Duodenal mucosa (tissue), 2 donors: ENCODE measurements around the gene CDHR2.

Experiments used
- H3K27ac ChIP-seq: one replicate; pipeline ENCODE4 v1.7.0; 2013; ENCODE audit warnings: low read depth, low read length
- H3K27me3 ChIP-seq, 2 donors: one replicate each; pipeline ENCODE4 v1.7.0; 2013; ENCODE audit warnings: low read length in 2 of 2, control low read depth in 1 of 2; ENCODE audit not compliant: insufficient read depth in 2 of 2, control insufficient read depth in 1 of 2
- H3K36me3 ChIP-seq, 2 donors: one replicate each; pipeline ENCODE4 v1.7.0; 2013; ENCODE audit warnings: low read length in 2 of 2, control low read depth in 1 of 2; ENCODE audit not compliant: insufficient read depth in 2 of 2, control insufficient read depth in 1 of 2
- H3K4me1 ChIP-seq, 2 donors: one replicate each; pipeline ENCODE4 v1.7.0; 2013; ENCODE audit warnings: low read length in 2 of 2, control low read depth in 1 of 2; ENCODE audit not compliant: insufficient read depth in 2 of 2, control insufficient read depth in 1 of 2
- H3K4me3 ChIP-seq, 2 donors: one replicate each; pipeline ENCODE4 v1.7.0; 2013; ENCODE audit warnings: low read length in 2 of 2, low read depth in 1 of 2
- H3K9ac ChIP-seq, 2 donors: one replicate each; pipeline ENCODE4 v1.7.0; 2013; ENCODE audit warnings: low read length in 2 of 2, low read depth in 1 of 2
- H3K9me3 ChIP-seq, 2 donors: one replicate each; pipeline ENCODE4 v1.7.0; 2013; ENCODE audit warnings: low read length in 2 of 2, control low read depth in 1 of 2; ENCODE audit not compliant: control insufficient read depth in 1 of 2

The CDHR2 gene

DNA sequence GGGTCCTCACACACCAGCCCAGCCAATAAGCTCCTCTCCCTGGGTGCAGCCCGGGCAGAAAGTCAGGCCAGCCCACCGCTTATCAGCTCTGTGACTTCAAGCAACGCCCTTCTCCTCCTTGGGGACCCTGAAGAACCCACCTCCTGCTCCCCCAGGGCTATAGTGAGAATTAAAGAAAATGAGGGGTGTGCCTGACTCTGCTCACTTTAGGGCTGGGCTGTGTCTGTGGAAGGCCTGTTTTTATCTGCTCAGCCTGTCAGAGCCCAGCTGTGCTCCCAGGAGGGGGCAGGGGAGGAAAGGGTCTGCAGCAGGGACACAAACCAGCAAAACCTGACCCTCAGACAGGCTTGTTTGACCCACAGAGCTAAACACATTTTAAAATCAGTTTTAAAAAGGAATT lies 56.9 kb downstream of the CDHR2 start:
- Histone ChIP-seq H3K4me3 (no peak overlapping the region), H3K9ac (no peak overlapping the region), H3K27me3 (peaks cover 4 to 14% of the 10 kb centered on the region in 2 donors), H3K4me1 (no peaks in the 10 kb centered on the region), H3K27ac (no peak overlapping the region), H3K9me3 (no peaks in the 10 kb centered on the region), H3K36me3 (no peaks in the 10 kb centered on the region)

DNA sequence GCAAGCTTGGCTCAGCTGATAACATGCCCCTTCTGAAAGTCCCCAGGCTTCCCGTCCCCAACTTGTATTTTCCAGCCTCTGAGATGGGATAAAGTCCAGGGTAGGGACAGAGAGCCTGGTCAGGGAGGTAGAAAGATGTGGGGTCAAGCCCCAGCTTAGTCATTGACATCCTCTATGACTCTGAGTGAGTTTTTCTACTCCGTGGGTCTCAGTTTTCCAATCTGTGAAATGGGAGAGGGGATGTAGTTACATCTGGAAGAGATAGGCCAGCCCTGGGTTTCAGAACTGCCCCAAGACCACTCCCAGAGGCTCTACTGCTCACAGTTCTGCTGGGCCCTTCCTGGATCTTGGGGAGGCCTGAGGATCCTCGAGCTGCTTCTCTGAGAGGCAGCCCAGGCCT lies 57.7 kb downstream of the CDHR2 start:
- Histone ChIP-seq H3K36me3 (no peaks in the 10 kb centered on the region), H3K9ac (no peak overlapping the region), H3K4me1 (no peaks in the 10 kb centered on the region), H3K9me3 (no peaks in the 10 kb centered on the region), H3K27ac (no peak overlapping the region), H3K4me3 (no peak overlapping the region), H3K27me3 (peaks cover 8 to 15% of the 10 kb centered on the region in 2 donors)

DNA sequence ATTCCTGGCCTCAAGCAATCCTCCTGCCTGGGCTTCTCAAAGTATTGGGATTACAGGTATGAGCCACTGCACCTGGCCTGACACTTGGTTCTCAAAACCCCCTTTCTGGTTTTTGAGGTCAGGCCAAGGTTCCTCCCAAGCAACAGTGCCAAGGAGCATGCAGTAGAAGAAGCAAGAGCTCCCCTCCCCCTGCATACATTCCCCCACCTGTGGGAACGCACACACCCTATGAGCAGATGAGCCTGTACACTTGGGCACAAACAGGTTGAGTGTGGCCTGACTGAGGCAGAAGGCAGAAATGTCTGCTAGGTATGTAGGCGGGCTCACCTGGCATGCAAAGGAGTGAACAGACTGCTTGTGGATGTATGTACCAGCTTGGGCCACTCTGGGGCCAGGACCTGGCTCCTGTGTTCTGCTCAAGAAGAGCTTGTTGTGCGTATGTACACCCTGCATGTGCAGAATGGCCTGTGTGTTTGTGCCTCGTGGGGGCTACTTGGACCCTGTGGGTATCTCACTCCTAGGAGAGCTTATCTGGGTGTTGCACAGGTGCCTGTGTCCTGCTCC lies 59.1 kb downstream of the CDHR2 start:
- no peak overlapping the region for H3K4me3 ChIP-seq
- no peaks in the 10 kb centered on the region for H3K36me3 ChIP-seq
- no peaks in the 10 kb centered on the region for H3K9me3 ChIP-seq
- H3K27ac ChIP-seq = no peak overlapping the region
- H3K27me3 ChIP-seq = peaks cover 19 to 23% of the 10 kb centered on the region in 2 donors
- H3K9ac ChIP-seq = no peak overlapping the region
- H3K4me1 ChIP-seq = no peaks in the 10 kb centered on the region

DNA sequence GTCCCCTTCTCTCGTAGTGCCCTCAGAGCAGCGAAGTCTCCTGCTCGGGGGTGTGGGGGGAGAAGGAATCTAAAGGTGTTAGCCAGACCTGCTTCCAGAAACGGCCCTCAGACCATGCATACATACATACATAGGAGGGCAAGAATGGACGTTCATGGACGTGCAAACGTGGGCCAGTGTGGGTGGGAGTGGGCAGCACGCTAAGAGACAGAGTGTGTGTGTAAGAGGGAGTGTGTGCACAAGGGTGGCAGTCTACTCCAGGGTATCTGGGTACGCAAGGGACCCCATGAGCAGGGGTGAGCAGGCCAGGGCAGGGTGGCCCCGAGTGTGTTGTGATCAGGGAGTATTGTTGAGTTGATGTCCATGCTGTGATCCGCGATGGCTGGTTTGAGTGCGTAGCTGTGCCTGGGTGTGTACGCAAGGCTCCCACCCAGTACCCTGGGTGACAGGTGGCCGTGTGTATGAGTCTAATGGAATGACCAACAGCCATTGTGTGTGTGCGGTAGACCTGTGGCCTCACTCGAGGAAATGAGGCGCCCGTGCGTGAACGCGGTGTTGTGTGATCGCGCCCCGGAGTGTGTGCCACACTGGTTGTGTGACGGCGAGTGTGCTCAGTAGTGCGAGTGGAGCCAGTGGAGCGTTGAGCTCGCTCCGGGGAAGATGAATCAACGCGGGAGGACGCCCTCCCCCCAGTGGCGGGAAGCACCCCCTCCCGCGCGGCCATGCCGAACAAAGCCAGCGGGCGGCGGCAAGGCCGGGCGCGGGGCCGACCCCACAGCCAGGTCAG lies 60.0 kb downstream of the CDHR2 start:
- H3K9me3 ChIP-seq = no peaks in the 10 kb centered on the region
- H3K9ac ChIP-seq = no peak overlapping the region
- no peaks in the 10 kb centered on the region for H3K36me3 ChIP-seq
- peak overlapping the region in 1 of 2 donors; percentile 53 for H3K4me3 ChIP-seq
- no peaks in the 10 kb centered on the region for H3K4me1 ChIP-seq
- H3K27ac ChIP-seq = no peak overlapping the region
- H3K27me3 ChIP-seq = peaks cover 19 to 23% of the 10 kb centered on the region in 2 donors

DNA sequence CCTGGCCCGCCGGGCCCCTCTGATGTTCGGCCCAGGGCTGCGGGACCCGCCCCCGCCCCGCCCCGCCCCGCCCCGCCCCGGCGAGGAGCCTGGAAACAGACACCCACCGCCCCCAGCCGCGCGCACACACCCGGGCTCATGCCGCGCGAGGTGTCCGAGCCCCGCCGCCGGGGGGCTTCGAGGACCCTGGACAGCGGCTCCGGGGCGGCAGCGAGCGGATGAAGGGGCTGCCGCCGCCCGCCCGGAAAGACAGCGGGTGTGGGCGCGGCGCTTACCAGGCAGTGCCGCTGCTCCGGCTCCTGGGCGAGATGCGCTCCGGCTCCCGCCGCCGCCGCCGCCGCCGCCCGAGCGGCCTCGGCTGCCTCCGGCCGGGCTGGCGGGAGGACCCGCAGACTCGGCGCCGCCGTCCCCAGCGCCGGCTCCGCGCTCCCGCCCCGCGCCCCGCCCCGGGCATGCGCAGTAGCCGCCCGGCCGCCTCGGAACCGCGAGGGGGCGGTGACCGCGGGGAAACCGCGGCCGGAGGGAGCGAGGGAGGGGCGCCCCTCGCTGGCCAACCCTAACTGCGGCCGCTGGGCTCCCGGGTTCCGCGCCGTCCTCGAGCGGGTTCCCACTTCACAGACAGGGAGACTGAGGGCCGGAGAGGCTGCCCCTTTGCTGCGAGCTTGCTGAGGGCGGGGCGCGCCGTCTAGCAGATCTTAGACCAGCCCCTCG lies 60.7 kb downstream of the CDHR2 start, which contains the start of gene GPRIN1:
Gene GPRIN1 (minus strand): TSS at position 433 of the 711 bp plus-strand sequence. CDS start 10,322 bp downstream, outside the sequence.
- H3K27me3 ChIP-seq = peaks cover 19 to 23% of the 10 kb centered on the region in 2 donors
- no peak within 1 kb of the TSS for H3K9ac ChIP-seq
- no peaks in the 10 kb centered on the region for H3K4me1 ChIP-seq
- no peak within 1 kb of the TSS for H3K27ac ChIP-seq
- H3K4me3 ChIP-seq = peak within 1 kb of the TSS; percentile 50 to 73
- H3K36me3 ChIP-seq = no peaks in the 10 kb centered on the region
- no peaks in the 10 kb centered on the region for H3K9me3 ChIP-seq

DNA sequence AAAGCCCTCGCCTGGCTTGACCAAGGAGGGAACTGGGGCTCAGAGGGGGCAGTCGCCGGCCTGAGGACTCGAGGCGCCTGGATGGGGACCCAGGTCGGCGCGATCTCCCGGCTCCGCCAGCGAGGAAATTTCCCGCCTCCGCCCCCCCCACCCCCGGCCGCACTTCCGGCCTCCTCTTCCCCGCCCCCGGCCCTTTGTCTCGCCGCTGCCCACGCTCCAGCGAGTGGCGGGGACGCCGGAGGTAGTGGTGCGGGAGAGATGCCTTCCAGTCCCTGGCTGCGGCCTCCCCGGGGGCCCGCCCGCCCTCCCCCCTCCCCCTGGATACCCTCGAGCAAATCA lies 61.3 kb downstream of the CDHR2 start:
- H3K27me3 ChIP-seq = peaks cover 19 to 23% of the 10 kb centered on the region in 2 donors
- no peak overlapping the region for H3K9ac ChIP-seq
- no peaks in the 10 kb centered on the region for H3K4me1 ChIP-seq
- no peaks in the 10 kb centered on the region for H3K9me3 ChIP-seq
- H3K36me3 ChIP-seq = no peaks in the 10 kb centered on the region
- H3K27ac ChIP-seq = no peak overlapping the region
- peak overlapping the region; percentile 50 to 73 for H3K4me3 ChIP-seq

DNA sequence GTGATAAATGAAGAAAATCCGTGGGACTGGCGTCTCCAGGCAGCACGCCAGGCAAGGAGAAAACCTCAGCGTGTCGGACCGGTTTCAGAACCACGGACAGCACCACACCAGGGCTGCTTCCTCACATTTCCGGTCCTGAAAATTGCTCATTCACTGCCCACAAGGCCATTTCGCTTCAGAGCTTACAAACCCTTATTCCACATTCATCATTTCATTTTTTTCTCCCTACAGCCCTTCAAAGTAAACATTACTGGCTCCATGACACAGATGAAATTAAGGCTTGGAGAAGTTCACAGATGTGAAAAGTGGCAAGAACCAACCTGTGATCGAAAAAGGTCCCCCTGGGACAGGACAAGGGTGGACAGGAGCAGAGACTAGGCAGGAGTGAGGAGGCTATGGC lies 62.3 kb downstream of the CDHR2 start:
- Histone ChIP-seq H3K27me3 (peaks cover 19 to 23% of the 10 kb centered on the region in 2 donors), H3K9ac (no peak overlapping the region), H3K4me1 (no peaks in the 10 kb centered on the region), H3K36me3 (no peaks in the 10 kb centered on the region), H3K4me3 (no peak overlapping the region), H3K27ac (no peak overlapping the region), H3K9me3 (no peaks in the 10 kb centered on the region)

DNA sequence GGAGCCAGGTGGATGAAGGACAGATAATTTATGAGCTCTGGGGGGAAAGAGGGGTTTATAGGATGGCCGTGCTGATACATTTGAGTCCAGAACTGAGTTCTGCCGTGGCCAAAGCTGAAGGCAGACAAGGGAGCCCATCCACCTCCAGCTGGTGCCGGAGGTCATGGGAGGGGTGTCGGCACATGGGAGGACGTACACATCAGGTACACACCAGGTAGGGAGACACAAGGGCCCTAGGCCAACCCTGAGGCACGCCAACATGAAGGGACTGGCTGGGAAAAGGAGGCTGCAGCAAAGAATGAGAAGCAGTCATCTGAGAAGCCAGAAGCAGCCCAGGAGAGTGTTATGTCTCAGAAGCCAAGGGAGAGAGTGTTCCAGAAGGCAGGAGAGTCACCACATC lies 62.9 kb downstream of the CDHR2 start:
- Histone ChIP-seq H3K27ac (no peak overlapping the region), H3K4me3 (no peak overlapping the region), H3K9ac (no peak overlapping the region), H3K4me1 (no peaks in the 10 kb centered on the region), H3K36me3 (no peaks in the 10 kb centered on the region), H3K9me3 (no peaks in the 10 kb centered on the region), H3K27me3 (peaks cover 19 to 23% of the 10 kb centered on the region in 2 donors)

DNA sequence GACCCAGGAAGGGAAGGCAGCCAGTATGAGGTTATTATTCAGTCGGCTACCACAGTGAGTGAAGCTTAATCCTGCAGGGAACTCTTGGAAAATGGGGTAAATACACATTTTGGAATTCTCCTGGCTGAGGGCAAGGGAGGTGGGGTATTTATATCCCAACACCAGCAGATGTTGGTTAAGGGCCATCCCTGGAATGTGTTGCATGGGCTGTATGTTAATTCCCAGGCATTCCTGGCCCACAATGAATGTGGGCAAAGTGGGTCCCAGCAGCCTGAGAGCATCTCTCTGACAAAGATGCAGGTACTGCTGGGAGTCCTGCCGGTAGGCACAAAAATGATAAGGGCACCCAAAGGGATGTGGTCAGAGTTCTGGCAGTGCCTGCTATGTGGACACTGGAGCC lies 63.7 kb downstream of the CDHR2 start:
- H3K27ac ChIP-seq = no peak overlapping the region
- no peaks in the 10 kb centered on the region for H3K9me3 ChIP-seq
- H3K4me3 ChIP-seq = no peak overlapping the region
- H3K4me1 ChIP-seq = no peaks in the 10 kb centered on the region
- peaks cover 22 to 28% of the 10 kb centered on the region in 2 donors for H3K27me3 ChIP-seq
- no peaks in the 10 kb centered on the region for H3K36me3 ChIP-seq
- H3K9ac ChIP-seq = no peak overlapping the region

DNA sequence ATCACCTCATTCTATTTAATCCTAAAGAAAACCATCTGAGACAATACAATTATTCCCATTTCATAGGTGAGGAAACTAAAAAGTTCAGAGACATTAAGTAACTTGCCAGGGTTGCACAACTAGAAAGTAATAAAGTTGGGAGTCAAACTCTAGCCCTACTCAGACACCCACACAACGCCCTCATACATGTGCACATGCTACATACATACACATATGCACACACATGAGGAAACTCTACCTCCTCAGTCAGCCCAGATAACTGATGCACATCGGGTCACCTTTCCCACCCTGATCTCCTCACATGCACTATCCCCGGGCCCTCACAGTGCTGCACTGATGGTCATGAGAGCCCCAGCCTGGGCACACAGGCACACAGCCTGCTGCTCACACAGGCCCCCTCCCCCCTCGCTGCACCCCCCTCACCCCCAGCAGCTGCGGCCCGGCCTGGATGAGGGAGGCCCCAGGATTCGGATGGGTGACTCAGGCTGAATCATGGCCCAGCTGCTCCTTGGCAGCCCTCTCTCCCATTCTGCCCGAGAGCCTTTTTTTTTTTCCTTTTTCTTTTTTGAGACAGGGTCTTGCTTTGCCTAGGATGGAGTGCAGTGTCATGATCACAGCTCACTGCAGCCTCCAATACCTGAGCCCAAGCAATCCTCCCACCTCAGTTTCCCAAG lies 65.8 kb downstream of the CDHR2 start:
- H3K36me3 ChIP-seq = no peaks in the 10 kb centered on the region
- no peak overlapping the region for H3K9ac ChIP-seq
- no peak overlapping the region for H3K4me3 ChIP-seq
- no peaks in the 10 kb centered on the region for H3K9me3 ChIP-seq
- H3K27ac ChIP-seq = no peak overlapping the region
- H3K27me3 ChIP-seq = peaks cover 36 to 39% of the 10 kb centered on the region in 2 donors
- H3K4me1 ChIP-seq = peaks cover 0 to 6% of the 10 kb centered on the region in 2 donors
